HG03097 (cell line): ENCODE results near the gene NCAPG.
"Not testable (repeated sequence)": the region's sequence is repeated elsewhere in the genome, so short reads cannot be mapped to it uniquely, and the experiment has no call there.

Experiments used
- ATAC-seq: cut with Tn5 transposase; IDR thresholded peaks from one replicate; pipeline ENCODE4 v1.9.1; 2021; ENCODE audit not compliant: unreplicated experiment, low FRiP score

Gene NCAPG

DNA sequence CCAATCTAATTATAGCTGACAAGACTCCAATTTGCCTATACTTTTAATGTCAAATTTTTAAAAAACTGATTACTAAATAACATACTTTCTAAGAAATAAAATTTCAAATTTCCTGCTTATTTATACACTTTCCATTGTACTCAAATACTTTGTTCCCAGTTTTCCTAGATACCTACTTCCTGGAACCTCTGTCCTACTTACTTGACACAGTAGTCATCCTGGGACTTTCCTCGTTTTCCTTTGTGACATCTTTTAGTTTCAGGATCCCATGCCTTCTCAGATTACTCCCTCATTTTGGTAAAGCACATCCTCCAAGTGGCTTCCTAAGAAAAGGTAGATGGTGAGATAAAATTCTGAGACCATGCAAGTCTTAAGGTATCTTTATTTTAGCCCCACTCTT lies 16.0 kb upstream of the NCAPG start:
- no peak for ATAC-seq

DNA sequence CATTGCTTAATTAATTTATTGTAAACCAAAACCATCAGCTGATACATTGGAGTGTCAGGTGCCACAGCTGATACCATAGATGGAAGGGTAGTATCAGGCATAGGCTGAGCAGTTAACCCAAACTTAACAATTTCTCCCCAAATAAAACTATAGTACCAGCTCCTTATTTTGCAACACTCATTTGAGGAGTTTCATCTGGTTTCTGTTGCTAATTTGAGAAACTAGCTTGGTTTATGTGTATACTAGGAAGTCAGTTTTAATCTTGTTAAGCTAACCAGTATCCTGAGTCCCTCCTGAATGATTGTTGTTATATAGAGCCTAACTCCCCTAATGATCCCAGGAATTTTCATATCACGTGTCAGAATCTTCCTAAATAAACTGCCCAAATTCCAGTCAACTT lies 13.0 kb upstream of the NCAPG start:
- ATAC-seq = no peak

DNA sequence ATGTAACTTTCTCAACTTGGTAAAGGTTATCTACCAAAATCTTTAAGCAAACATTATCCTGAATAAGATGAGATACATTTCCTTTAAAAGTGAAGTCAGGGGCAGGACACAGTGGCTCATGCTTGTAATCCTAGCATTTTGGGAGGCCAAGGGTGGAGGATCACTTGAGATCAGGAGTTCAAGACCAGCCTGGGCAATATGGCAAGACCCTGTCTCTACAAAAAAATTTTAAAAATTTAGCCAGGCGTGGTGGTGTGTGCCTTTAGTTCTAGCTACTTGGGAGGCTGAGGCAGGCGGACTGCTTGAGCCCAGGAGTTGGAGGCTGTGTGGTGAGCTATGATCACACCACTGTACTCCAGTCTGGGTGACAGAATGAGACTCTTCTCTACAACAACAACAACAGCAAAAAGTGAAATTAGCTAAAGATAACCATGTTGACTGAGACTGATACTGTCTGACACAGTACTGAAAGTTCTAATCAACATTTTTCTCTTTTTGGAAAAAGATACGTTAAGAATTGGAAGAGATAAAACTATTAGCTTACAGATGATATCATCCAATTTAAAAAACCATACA lies 5.1 kb upstream of the NCAPG start:
- ATAC-seq = no peak

DNA sequence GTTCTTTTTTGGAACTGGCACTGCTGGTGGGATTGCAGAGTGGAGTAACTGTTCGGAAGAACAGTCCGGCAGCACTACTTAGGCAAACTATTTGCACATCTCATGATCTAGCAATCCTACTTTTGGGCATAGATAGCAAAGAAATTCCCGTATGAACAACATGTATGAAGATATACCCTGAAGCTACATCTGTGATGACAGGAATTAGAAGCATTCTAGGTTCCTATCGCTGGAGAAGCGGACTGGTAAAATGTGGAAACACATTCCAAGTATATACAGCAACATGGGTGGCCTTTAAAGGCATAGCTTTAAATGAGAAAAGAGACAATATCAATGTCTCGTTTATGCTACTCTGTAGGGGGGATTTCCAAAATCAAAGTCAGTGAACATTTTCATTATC lies 3.3 kb upstream of the NCAPG start:
- ATAC-seq = no peak

DNA sequence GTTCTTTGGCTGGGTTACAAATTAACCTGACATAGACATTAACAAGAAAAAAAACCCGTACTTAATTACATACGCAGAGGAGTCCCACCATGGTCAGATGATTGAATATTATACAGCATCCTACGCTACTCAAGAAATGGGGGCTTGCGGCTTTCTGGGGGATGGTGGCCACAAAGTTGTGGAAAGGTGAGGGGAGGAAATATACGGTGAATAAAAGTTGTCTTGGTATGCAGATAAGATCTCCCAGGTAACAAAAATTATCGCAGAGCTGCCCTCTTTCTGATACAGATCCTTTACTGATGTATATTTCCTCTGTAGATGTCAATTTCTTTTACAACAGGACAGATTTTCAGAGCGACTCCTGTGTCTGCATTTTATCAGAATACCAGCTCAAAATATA lies 1.1 kb upstream of the NCAPG start:
- no peak for ATAC-seq

DNA sequence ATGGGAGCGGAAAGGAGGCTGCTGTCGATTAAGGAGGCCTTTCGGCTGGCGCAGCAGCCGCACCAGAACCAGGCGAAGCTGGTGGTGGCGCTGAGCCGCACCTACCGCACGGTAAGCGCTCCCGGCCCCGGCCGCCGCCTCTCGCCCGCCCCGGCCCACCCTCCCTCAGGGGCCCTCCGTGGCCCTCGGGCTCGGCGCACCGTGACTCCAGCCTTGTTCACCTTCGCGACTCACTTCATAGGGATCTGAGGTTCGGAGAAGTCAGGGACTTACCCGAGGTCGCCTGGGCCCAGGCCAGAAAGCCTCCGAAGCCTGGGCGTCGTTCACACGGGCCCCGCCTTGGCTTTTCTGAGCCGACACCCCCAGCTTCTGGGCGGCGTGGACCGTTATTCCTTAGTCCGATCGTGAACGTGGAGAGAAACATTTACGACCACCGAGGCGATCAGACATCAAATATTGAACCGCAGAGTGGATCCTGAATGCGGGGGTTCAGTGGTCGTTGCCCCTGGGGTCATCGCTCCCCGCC lies 362 bp downstream of the NCAPG start:
- peak; percentile 20 for ATAC-seq

DNA sequence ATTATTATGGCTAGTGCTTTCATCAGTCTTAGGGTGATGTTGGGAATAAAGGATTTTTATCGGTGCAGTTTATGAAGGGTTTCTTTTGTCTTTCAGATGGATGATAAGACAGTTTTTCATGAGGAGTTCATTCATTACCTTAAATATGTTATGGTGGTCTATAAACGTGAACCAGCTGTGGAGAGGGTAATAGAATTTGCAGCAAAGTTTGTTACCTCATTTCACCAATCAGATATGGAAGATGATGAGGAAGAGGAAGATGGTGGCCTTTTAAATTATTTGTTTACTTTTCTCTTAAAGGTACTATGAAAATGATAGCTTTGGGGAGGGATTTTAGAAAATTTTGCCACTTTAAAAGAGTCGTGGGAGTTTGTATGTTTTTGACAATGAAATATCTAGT lies 1.3 kb downstream of the NCAPG start:
- no peak for ATAC-seq

DNA sequence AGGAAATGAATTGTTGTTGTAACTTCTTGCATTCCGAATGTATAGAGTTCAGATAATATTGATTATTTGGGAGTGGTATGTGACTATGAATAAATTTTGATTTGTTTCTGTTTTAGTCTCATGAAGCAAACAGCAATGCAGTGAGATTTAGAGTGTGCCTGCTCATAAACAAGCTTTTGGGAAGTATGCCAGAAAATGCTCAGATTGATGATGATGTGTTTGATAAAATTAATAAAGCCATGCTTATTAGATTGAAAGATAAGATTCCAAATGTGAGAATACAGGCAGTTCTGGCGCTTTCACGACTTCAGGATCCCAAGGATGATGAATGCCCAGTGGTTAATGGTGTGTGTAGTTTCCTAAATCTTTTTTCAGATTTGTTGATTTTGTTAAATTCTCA lies 2.0 kb downstream of the NCAPG start:
- no peak for ATAC-seq

DNA sequence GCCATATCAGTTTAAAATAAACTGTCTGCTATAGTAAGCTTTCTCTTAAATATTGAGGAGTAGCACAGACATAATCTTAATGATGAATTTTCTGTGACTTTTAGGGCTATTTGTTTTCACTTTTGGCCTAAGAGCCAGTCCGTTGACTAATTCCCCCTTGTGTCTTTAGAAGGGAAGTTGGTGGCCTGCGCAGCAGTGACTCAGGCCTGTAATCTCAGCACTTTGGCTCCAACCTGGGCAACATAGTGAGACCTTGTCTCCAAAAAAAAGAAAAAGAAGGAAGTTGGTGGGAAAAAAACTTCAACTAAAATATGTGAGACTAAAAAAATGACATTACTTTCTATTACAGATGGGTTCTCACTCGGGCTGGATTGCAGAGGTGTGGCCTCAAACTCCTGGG lies 3.4 kb downstream of the NCAPG start:
- ATAC-seq = no peak

DNA sequence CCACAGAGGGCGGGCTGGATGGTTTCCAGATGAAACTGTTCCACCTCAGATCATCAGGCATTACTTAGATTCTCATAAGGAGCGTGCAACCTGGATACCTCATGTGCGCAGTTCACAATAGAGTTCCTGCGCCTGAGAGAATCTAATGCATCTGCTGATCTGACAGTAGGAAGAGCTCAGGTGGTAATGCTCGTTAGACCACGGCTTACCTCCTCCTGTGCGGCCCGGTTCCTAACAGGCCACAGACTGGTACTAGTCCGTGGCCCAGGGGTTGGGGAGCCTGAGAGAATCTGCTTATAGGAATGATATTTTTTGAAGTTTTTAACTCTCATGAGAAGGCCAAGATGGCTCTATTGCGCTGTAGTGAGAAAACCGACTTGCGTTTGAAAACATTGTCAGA lies 5.4 kb downstream of the NCAPG start:
- ATAC-seq = no peak

DNA sequence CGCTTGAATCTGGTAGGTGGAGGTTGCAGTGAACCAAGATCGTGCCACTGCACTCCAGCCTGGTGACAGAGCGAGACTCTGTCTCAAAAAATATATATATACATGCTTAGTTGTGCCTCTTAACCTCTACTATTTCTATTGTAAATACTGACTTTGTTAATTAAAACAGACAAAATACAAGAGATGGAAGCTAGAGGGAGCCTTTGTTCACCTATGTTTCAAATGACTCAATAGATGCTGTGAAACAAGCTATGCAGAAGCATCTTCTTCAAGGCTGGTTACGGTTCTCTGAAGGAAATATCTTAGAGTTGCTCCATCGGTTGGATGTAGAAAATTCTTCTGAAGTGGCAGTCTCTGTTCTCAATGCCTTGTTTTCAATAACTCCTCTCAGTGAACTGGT lies 6.2 kb downstream of the NCAPG start:
- peak; percentile 52 for ATAC-seq

DNA sequence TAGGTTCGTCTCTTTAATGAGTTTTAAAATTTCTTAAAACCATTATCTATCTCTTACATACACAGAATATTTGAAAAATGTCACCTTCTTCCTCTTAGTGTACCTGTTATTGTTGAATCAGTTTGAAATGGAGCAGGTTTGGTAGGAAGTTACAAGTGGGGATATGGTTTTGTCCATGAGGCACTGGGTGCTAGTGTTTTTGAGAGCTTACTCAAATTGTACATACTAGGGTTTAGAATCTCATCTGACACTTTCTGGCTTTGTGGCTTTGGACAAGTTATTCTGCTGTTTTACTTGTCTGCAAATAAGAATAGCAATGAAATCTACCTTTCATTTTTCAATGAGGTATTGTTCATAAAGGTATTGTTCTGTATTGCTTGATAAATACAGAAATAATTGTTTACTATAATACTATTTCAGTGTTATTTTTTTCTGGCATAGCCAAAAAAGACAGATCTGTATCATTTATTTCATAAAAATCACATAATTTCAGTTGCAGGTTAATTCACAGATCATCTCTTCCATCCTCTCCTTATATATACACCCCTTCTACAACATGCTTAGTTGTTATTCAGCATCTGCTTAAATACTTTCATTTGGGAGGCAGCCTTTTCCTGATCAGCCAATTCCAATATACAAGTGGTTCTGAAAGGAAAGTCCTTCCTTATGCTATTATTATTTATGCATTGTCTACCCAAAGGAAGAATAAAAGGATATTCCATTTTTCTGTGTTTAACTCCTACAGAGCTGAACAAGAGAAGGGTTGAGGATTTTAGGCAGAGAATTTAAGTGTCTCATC lies 13.3 kb downstream of the NCAPG start:
- ATAC-seq = no peak

DNA sequence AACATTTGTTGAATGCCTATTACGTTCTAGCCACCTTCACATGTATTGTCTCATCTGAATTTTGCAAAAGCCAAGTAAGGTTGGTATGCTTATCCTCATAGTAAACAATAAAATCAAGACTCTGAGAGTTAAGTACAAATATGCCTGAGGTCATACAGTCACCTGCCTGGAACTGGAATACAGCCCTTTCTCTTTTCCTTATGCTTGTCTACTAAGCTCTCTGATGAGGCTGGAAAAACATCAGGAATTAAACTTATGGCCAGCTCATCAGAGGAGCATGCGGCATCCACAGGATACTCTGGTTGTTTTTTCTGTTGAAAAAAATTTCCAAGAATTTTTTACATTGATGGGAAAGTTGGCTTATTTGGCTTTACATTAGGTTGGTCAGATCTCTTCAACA lies 35.5 kb downstream of the NCAPG start:
- ATAC-seq = no peak

DNA sequence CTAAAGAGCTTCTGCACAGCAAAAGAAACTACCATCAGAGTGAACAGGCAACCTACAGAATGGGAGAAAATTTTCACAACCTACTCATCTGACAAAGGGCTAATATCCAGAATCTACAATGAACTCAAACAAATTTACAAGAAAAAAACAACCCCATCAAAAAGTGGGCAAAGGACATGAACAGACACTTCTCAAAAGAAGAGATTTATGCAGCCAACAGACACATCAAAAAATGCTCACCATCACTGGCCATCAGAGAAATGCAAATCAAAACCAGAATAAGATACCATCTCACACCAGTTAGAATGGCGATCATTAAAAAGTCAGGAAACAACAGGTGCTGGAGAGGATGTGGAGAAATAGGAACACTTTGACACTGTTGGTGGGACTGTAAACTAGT lies 39.5 kb downstream of the NCAPG start:
- not testable (repeated sequence) for ATAC-seq

DNA sequence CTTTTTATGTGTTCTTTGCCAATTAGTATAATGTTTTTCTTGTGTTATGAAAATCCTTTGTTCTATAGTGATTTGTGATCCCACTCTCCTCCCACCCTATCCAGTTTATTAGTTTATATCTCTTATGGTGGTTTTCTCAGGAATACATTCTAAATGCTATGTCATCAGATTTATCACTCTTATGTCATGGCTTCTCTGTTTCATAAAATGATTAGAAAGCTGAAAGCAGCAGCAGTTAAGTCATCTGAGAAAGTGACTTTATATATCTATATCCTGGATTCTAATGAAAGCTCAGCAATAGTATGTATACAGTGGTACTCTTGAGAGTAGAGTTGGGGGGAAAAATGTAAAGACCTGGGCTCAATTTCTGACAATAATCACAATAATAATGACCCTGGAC lies 41.2 kb downstream of the NCAPG start:
- no peak for ATAC-seq

DNA sequence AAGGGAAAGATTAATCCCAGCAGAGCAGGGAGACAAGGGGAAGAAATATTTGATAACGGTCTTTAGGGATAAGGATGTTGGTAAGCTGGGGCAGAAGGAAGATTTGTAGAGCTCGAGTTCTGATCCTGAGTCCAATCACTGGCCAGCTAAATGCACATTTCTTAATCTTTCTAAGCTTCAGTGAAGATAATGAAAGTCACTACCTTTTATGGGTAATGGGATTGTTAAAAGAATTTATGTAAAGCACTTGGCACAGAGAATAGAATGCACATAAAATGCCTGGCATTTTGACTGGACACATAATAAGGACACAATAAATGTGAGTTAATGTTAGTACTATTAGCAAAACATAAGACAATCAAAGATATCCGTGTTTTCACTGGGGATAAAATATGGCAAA lies 43.3 kb downstream of the NCAPG start:
- no peak for ATAC-seq

DNA sequence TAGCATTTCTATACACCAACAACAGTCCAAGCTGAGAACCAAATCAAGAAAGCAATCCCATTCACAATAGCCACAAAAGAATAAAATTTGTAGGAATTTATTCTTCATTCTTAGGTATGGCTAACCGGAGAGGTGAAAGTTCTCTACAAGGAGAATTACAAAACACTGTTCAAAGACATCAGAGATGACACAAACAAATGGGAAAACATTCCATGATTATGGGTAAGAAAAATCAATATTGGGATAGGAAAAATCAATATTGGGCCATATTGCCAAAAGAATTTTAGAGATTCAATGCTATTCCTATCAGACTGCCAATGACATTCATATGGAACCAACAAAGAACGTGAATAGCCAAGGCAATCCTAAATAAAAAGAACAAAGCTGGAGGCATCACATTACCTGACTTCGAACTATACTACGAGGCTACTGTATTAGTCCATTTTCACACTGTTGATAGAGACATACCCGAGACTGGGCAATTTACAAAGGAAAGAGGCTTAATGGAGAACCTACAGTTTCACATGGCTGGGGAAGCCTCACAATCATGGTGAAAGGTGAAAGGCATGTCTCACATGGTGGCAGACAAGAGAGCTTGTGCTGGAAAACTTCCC lies 49.1 kb downstream of the NCAPG start:
- no peak for ATAC-seq

DNA sequence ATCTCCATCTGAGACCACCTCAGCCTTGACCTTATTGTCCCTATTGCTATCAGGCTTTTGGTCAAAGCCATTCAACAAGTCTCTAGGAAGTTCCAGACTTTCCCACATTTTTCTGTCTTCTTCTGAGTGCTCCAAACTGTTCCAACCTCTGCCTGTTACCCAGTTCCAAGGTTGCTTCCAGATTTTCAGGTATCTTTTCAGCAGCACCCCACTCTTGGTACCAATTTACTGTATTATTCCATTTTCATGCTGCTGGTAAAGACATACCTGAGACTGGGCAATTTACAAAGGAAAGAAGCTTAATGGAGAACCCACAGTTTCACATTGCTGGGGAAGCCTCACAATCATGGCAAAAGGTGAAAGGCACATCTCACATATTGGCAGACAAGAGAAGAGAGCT lies 51.1 kb downstream of the NCAPG start:
- not testable (repeated sequence) for ATAC-seq

DNA sequence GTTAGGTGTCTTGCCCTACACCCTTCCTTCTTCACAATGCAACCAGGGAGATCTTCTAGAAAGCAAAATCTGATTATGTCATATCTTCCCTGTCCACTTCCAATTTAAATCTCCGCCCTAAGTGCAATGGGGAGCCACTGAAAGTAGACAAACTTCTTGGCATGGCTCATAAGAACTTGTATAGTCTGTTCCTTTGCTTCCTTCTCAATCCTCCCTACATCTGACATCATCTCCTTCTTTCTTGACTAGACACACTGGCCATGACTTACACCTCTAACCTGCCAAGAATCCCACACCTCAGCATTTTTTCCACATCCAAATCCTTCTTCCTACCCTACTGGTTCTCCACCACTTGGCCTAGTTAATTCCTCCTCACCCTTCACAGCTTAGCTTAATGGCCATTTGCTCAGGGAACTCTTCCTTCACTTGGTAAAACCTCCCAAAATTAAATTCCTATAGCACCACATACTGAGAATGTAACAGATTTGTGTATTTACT lies 55.1 kb downstream of the NCAPG start:
- ATAC-seq = no peak

DNA sequence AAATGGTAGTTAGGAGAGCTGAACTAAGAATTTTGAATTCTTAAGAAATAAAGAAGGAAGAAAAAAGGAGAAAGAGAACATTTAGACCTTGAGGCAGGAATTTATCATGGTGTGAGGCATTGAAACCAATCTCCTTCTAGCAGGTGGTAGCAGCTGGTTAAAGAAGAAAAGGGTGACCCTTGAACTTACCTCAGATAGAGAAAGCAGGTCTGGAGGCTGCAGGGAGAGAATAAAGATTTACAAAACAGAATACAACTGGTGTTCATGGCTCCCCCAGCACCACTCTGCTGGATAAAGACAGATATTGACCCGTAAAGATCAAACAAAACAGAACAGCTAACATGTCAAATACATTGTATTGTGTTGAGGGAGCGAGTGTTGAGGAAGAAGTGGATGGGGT lies 56.0 kb downstream of the NCAPG start:
- ATAC-seq = no peak

DNA sequence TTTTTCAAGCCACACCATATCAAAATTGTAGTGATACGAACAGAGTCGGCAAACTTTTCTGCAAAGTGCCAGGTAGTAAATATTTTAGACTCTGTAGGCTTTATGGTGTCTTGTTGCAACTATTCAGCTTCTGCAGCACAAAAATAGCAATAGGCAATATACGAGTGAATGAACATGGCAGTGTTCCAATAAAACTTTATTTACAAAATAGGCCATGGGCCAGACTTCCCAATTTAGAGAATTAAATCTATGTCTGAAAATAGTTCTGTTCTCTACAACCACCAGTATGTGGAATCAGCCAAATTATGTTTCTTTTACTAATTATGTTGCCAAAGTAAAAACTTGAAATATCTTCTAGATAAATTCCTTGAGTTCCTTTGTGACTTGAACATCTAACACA lies 56.5 kb downstream of the NCAPG start:
- ATAC-seq = no peak

DNA sequence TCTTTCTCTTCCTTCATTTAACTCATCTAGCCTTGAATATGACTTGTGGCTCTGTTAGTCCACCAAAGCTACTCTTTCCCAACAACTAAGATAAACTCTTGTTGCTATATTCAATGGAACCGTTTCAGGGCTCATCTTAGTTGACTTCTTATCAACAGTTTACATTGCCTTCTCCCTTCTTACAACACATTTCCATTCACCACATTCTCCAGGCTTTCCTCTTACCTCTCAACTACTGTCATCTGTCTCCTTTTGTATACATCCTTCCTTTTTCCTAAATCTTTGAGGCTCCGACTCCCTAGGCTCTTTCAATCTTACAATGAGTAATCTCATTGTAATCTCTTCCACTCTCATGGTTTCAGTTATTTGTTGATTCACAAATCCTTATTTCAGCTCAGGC lies 58.5 kb downstream of the NCAPG start:
- ATAC-seq = no peak
